ENCODE results near the gene SHLD1. TPM values are rescaled to one million over a fixed set of nuclear protein-coding genes. Genes with fewer than 3 reads are reported as not detected.
"Not testable (repeated sequence)": the region's sequence is repeated elsewhere in the genome, so short reads cannot be mapped to it uniquely, and the experiment has no call there.

SHLD1 gene
- total RNA-seq, 2 donors from 2014 or later, result 4.0 to 6.6 TPM

DNA sequence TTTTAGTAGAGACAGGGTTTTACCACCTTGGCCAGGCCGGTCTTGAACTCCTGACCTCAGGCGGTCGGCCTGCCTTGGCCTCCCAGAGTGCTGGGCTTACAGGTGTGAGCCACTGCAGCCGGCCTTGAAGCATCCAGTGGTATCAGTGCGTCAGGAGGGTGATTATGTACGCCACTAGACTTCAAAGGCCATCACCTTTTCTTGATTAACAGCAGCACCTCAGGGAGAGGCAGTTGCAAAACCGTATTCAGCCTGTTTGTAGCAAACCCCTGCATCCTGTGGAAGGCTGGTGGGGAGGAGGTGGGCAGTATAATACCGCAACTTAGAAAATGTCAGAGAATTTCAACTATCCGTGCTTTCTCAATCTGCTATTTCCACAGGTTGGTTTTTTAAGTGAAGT is 27.3 kb upstream of the SHLD1 start:
- no peak overlapping the region for H3K27ac Mint-ChIP-seq
- H3K4me3 Mint-ChIP-seq, result no peak overlapping the region

DNA sequence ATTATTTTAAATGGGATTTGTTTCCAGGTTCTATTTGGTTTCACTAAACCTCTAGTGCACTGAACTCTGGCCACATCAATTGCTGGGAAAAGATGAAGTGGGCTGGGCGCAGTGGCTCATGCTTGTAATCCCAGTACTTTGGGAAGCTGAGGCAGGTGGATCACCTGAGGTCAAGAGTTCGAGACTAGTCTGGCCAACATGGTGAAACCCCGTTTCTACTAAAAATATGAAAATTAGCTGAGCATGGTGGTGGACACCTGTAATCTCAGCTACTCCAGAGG is 25.1 kb upstream of the SHLD1 start:
- H3K27ac Mint-ChIP-seq; H3K9me3 ChIP-seq (ENCODE audit: control insufficient read depth, low read length): not testable (repeated sequence)
- peaks cover 24% of the 10 kb centered on the region for H3K27me3 Mint-ChIP-seq (ENCODE audit: insufficient read depth)

More for the DNA sequence above, 27.3 kb upstream of the SHLD1 start:
- H3K27ac ChIP-seq (ENCODE audit: low read depth, low read length), result no peak overlapping the region
- TF ChIP-seq, protein P1, sequence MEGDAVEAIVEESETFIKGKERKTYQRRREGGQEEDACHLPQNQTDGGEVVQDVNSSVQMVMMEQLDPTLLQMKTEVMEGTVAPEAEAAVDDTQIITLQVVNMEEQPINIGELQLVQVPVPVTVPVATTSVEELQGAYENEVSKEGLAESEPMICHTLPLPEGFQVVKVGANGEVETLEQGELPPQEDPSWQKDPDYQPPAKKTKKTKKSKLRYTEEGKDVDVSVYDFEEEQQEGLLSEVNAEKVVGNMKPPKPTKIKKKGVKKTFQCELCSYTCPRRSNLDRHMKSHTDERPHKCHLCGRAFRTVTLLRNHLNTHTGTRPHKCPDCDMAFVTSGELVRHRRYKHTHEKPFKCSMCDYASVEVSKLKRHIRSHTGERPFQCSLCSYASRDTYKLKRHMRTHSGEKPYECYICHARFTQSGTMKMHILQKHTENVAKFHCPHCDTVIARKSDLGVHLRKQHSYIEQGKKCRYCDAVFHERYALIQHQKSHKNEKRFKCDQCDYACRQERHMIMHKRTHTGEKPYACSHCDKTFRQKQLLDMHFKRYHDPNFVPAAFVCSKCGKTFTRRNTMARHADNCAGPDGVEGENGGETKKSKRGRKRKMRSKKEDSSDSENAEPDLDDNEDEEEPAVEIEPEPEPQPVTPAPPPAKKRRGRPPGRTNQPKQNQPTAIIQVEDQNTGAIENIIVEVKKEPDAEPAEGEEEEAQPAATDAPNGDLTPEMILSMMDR (conservative IDR thresholded peaks at IDR 0.05), result no peak
- H3K4me3 ChIP-seq (ENCODE audit: low read length), result no peak overlapping the region
- Mint-ChIP-seq H3K36me3 (ENCODE audit: low read depth) (no peaks in the 10 kb centered on the region), H3K27me3 (ENCODE audit: insufficient read depth) (peaks cover 12% of the 10 kb centered on the region), H3K4me1 (peaks cover 31% of the 10 kb centered on the region), H3K9me3 (peaks cover 13% of the 10 kb centered on the region)
- H3K9me3 ChIP-seq (ENCODE audit: control insufficient read depth, low read length), result peaks cover 6% of the 10 kb centered on the region
- no peaks in the 10 kb centered on the region for H3K36me3 ChIP-seq (ENCODE audit: control insufficient read depth, insufficient read depth, low read length)
- H3K9ac ChIP-seq (ENCODE audit: extremely low read depth, low read length, poor library complexity, severe bottlenecking), result no peak overlapping the region
- no peak for DNase-seq
- no peaks in the 10 kb centered on the region for H3K27me3 ChIP-seq (ENCODE audit: control insufficient read depth, insufficient read depth, low read length, poor library complexity, severe bottlenecking)
- H3K4me1 ChIP-seq (ENCODE audit: control insufficient read depth, insufficient read depth, low read length), result peaks cover 15% of the 10 kb centered on the region
- 80 to 92% methylated on average over 8 to 9 of the region's 9 CpGs for whole genome bisulfite sequencing, 2 experiments (ENCODE audit: insufficient coverage in 1 of 2, insufficient read length in 1 of 2)

DNA sequence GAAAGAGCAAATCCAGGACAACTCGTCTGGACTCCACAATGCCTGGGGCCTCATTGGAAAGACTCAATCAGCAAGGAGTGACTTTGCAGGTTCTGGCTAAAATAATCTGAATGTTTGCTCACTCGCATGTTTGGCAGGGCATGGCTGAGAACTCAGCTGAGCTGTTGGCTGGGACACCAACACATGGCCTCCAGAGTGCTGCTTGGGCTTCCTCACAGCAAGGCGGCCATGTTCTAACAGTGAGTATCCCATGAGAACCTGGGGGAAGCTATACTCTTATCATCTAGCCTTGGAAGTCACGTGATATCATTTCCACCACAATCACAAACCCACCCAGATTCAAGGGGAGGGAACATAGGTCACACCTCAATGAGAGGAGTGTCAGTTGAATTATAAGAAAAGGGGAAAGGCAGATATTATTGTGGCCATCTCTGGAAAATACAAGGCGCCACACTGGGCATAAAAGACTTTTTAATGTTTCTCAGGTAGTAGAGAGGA is 23.1 kb upstream of the SHLD1 start:
- Histone ChIP-seq H3K9ac (ENCODE audit: extremely low read depth, low read length, poor library complexity, severe bottlenecking) (no peak overlapping the region), H3K9me3 (ENCODE audit: control insufficient read depth, low read length) (peaks cover 6% of the 10 kb centered on the region), H3K4me1 (ENCODE audit: control insufficient read depth, insufficient read depth, low read length) (no peaks in the 10 kb centered on the region), H3K27me3 (ENCODE audit: control insufficient read depth, insufficient read depth, low read length, poor library complexity, severe bottlenecking) (peaks cover 35% of the 10 kb centered on the region), H3K4me3 (ENCODE audit: low read length) (no peak overlapping the region), H3K27ac (ENCODE audit: low read depth, low read length) (no peak overlapping the region), H3K36me3 (ENCODE audit: control insufficient read depth, insufficient read depth, low read length) (no peaks in the 10 kb centered on the region)
- H3K4me1 Mint-ChIP-seq, result peaks cover 14% of the 10 kb centered on the region
- TF ChIP-seq, protein P1 (conservative IDR thresholded peaks at IDR 0.05), result no peak
- no peak overlapping the region for H3K27ac Mint-ChIP-seq
- no peak overlapping the region for H3K4me3 Mint-ChIP-seq
- H3K9me3 Mint-ChIP-seq, result peaks cover 13% of the 10 kb centered on the region
- DNase-seq, result no peak
- WGBS, 2 experiments (ENCODE audit: insufficient coverage in 1 of 2, insufficient read length in 1 of 2), result 50 to 70% methylated on average over 2 to 4 of the region's 5 CpGs
- H3K27me3 Mint-ChIP-seq (ENCODE audit: insufficient read depth), result peaks cover 42% of the 10 kb centered on the region
- no peaks in the 10 kb centered on the region for H3K36me3 Mint-ChIP-seq (ENCODE audit: low read depth)

More for the DNA sequence above, 25.1 kb upstream of the SHLD1 start:
- not testable (repeated sequence) for H3K36me3 Mint-ChIP-seq (ENCODE audit: low read depth); H3K36me3 ChIP-seq (ENCODE audit: control insufficient read depth, insufficient read depth, low read length); DNase-seq; H3K4me3 Mint-ChIP-seq; H3K4me3 ChIP-seq (ENCODE audit: low read length); H3K27ac ChIP-seq (ENCODE audit: low read depth, low read length); H3K4me1 ChIP-seq (ENCODE audit: control insufficient read depth, insufficient read depth, low read length); H3K9ac ChIP-seq (ENCODE audit: extremely low read depth, low read length, poor library complexity, severe bottlenecking)
- Mint-ChIP-seq H3K9me3 (peaks cover 13% of the 10 kb centered on the region), H3K4me1 (peaks cover 17% of the 10 kb centered on the region)
- WGBS, 2 experiments (ENCODE audit: insufficient coverage in 1 of 2, insufficient read length in 1 of 2), result 93 to 100% methylated on average over 2 to 3 of the region's 3 CpGs
- H3K27me3 ChIP-seq (ENCODE audit: control insufficient read depth, insufficient read depth, low read length, poor library complexity, severe bottlenecking), result peaks cover 15% of the 10 kb centered on the region

- TF ChIP-seq, protein P1 (conservative IDR thresholded peaks at IDR 0.05), result no peak
- H3K9me3 Mint-ChIP-seq, result peaks cover 13% of the 10 kb centered on the region
- WGBS, 2 experiments (ENCODE audit: insufficient coverage in 1 of 2, insufficient read length in 1 of 2), result 94 to 100% methylated on average over 2 of the region's 2 CpGs
Observed at GRCh38 chr20:5729348-5729747, 20.9 kb upstream of the SHLD1 start.

More at GRCh38 chr20:5729348-5729747, 20.9 kb upstream of the SHLD1 start:
- Histone ChIP-seq H3K27ac (ENCODE audit: low read depth, low read length) (no peak overlapping the region), H3K9ac (ENCODE audit: extremely low read depth, low read length, poor library complexity, severe bottlenecking) (no peak overlapping the region), H3K4me3 (ENCODE audit: low read length) (no peak overlapping the region), H3K36me3 (ENCODE audit: control insufficient read depth, insufficient read depth, low read length) (no peaks in the 10 kb centered on the region), H3K9me3 (ENCODE audit: control insufficient read depth, low read length) (peaks cover 6% of the 10 kb centered on the region), H3K4me1 (ENCODE audit: control insufficient read depth, insufficient read depth, low read length) (no peaks in the 10 kb centered on the region), H3K27me3 (ENCODE audit: control insufficient read depth, insufficient read depth, low read length, poor library complexity, severe bottlenecking) (peaks cover 55% of the 10 kb centered on the region)
- no peak overlapping the region for H3K27ac Mint-ChIP-seq
- peaks cover 59% of the 10 kb centered on the region for H3K27me3 Mint-ChIP-seq (ENCODE audit: insufficient read depth)
- H3K4me3 Mint-ChIP-seq, result no peak overlapping the region
- DNase-seq, result no peak
- H3K4me1 Mint-ChIP-seq, result peaks cover 14% of the 10 kb centered on the region
- no peaks in the 10 kb centered on the region for H3K36me3 Mint-ChIP-seq (ENCODE audit: low read depth)

All from endodermal cell (in vitro differentiated cells).